Measurements from ENCODE around the gene CFAP210. TPM values are rescaled to one million over a fixed set of nuclear protein-coding genes. Genes with fewer than 3 reads are reported as not detected.

CFAP210 gene
- total RNA-seq: under 1 TPM in 1 of 2 donors, not detected in 1; 0.16 TPM
- long read RNA-seq: 0 reads

GRCh38 chr2:169694113-169694893 is at the start of gene CFAP210, which contains the start of gene PHOSPHO2:
Gene CFAP210 (minus strand): TSS chr2:169694405. CDS start chr2:169694327, 78 bp downstream.
Gene PHOSPHO2 (plus strand): TSS chr2:169694469. CDS start chr2:169700972, 6,503 bp downstream.
- ATAC-seq (peak; percentile 100), DNase-seq (peak; percentile 100)
- intact Hi-C loops (cut with DNase I): loop anchor here in 1 of 2 donors (2.0 kb wide), 1 partner anchor 40 kb away; no protein-coding TSS in a partner anchor

GRCh38 chr2:169743549-169743948 is 49.3 kb upstream of the CFAP210 start:
- ATAC-seq: no peak

GRCh38 chr2:169739351-169739750 is 45.1 kb upstream of the CFAP210 start:
- intact Hi-C loops (cut with DNase I): no loop called here
- DNase-seq: no peak
- no peak for ATAC-seq

More at GRCh38 chr2:169743549-169743948, 49.3 kb upstream of the CFAP210 start:
- intact Hi-C loops (cut with DNase I): no loop called here
- no peak for DNase-seq

GRCh38 chr2:169738566-169739229 is 44.5 kb upstream of the CFAP210 start:
- ATAC-seq: no peak
- intact Hi-C loops (cut with DNase I): no loop called here
- no peak for DNase-seq

GRCh38 chr2:169736902-169737301 is 42.7 kb upstream of the CFAP210 start:
- intact Hi-C loops (cut with DNase I): no loop called here
- no peak for DNase-seq
- ATAC-seq: no peak

- intact Hi-C loops (cut with DNase I): loop anchor here in 1 of 2 donors (2.0 kb wide), 1 partner anchor 41 kb away; the partner anchor contains the start of genes CFAP210 and PHOSPHO2
- DNase-seq: no peak
- ATAC-seq: no peak
These were observed 41.4 kb upstream of the CFAP210 start for GRCh38 chr2:169735623-169736022.

GRCh38 chr2:169734169-169734847 is 40.1 kb upstream of the CFAP210 start:
- intact Hi-C loops (cut with DNase I): loop anchor here in 1 of 2 donors (2.0 kb wide), 1 partner anchor 40 kb away; the partner anchor contains the start of genes CFAP210 and PHOSPHO2
- ATAC-seq: peak; percentile 21 to 36
- DNase-seq: no peak

- intact Hi-C loops (cut with DNase I): no loop called here
- ATAC-seq (peak; percentile 21 to 32), DNase-seq (no peak)
These were observed 38.6 kb upstream of the CFAP210 start for GRCh38 chr2:169732583-169733358.

GRCh38 chr2:169732075-169732474 is 37.9 kb upstream of the CFAP210 start:
- DNase-seq: no peak
- no peak for ATAC-seq
- intact Hi-C loops (cut with DNase I): no loop called here

- ATAC-seq: no peak
These were observed 35.0 kb upstream of the CFAP210 start for GRCh38 chr2:169729274-169729605.

GRCh38 chr2:169727065-169727464 is 32.9 kb upstream of the CFAP210 start:
- ATAC-seq: no peak
- DNase-seq: no peak
- intact Hi-C loops (cut with DNase I): no loop called here

More at GRCh38 chr2:169729274-169729605, 35.0 kb upstream of the CFAP210 start:
- intact Hi-C loops (cut with DNase I): no loop called here
- DNase-seq: no peak

- intact Hi-C loops (cut with DNase I): no loop called here
- DNase-seq (no peak), ATAC-seq (no peak)
These were observed 26.8 kb upstream of the CFAP210 start for GRCh38 chr2:169721016-169721415.

- ATAC-seq (no peak), DNase-seq (no peak)
- intact Hi-C loops (cut with DNase I): no loop called here
These were observed 24.8 kb upstream of the CFAP210 start for GRCh38 chr2:169718930-169719504.

GRCh38 chr2:169717691-169718063 is 23.5 kb upstream of the CFAP210 start:
- intact Hi-C loops (cut with DNase I): no loop called here
- DNase-seq: no peak
- no peak for ATAC-seq

GRCh38 chr2:169716938-169717690 is 22.9 kb upstream of the CFAP210 start:
- ATAC-seq (peak in 1 of 2 donors; percentile 24), DNase-seq (no peak)
- intact Hi-C loops (cut with DNase I): no loop called here

- DNase-seq (no peak), ATAC-seq (peak in 1 of 2 donors; percentile 51)
- intact Hi-C loops (cut with DNase I): no loop called here
These were observed 22.2 kb upstream of the CFAP210 start for GRCh38 chr2:169716238-169716886.
